Measurements from ENCODE around the gene TNKS1BP1.
"Not testable (repeated sequence)": the region's sequence is repeated elsewhere in the genome, so short reads cannot be mapped to it uniquely, and the experiment has no call there.

Gene TNKS1BP1

DNA sequence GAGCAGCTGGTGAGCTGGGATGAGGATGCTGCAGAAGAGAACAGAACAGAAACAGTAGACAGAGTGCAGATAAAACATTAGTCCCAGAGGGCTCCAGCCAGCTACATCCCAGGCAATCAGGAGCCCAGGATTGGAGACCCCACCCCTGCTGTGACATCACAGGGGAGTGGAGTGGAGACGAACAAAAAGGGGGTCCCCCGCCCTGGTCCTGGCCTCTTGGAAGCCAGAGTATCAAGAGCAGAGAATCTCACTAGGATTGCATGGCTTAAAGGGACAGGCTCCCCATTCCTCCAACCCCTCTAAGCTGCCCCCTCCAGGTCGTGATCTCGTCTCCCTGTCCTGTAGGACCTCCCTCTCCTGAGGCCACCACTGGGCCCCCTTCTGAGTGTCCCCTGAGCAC is 13.4 kb upstream of the TNKS1BP1 start, which contains the start of gene P2RX3:
P2RX3 (plus strand) TSS at position 211 of the 400 bp plus-strand sequence. CDS start 199 bp downstream, outside the sequence.
- Histone ChIP-seq H3K9me3 (ENCODE audit: control insufficient read depth in 1 of 2, low read length in 2 of 2) (no peaks in the 10 kb centered on the region), H3K27ac (ENCODE audit: low read length) (no peak within 1 kb of the TSS), H3K4me3 (ENCODE audit: low read depth in 1 of 2, low read length in 2 of 2) (no peak within 1 kb of the TSS), H3K4me1 (ENCODE audit: control insufficient read depth in 1 of 2, insufficient read depth in 2 of 2, low read length in 2 of 2) (peaks cover 3 to 16% of the 10 kb centered on the region in 2 donors), H3K27me3 (ENCODE audit: low read depth, low read length) (no peaks in the 10 kb centered on the region), H3K36me3 (ENCODE audit: control insufficient read depth in 1 of 2, insufficient read depth in 2 of 2, low read length in 2 of 2) (peaks cover 0 to 2% of the 10 kb centered on the region in 2 donors)

GRCh38 chr11:57336856-57337255 is 12.1 kb upstream of the TNKS1BP1 start:
- not testable (repeated sequence) for H3K27ac ChIP-seq (ENCODE audit: low read length); H3K27me3 ChIP-seq (ENCODE audit: low read depth, low read length); H3K4me3 ChIP-seq (ENCODE audit: low read depth in 1 of 2, low read length in 2 of 2); H3K9me3 ChIP-seq (ENCODE audit: control insufficient read depth in 1 of 2, low read length in 2 of 2)
- H3K4me1 ChIP-seq (ENCODE audit: control insufficient read depth in 1 of 2, insufficient read depth in 2 of 2, low read length in 2 of 2): peaks cover 3 to 16% of the 10 kb centered on the region in 2 donors
- peaks cover 6 to 15% of the 10 kb centered on the region in 2 donors for H3K36me3 ChIP-seq (ENCODE audit: control insufficient read depth in 1 of 2, insufficient read depth in 2 of 2, low read length in 2 of 2)

GRCh38 chr11:57336111-57336666 is 11.4 kb upstream of the TNKS1BP1 start:
- peak overlapping the region; percentile 86 for H3K27ac ChIP-seq (ENCODE audit: low read length)
- no peaks in the 10 kb centered on the region for H3K9me3 ChIP-seq (ENCODE audit: control insufficient read depth in 1 of 2, low read length in 2 of 2)
- peak overlapping the region; percentile 74 to 75 for H3K4me3 ChIP-seq (ENCODE audit: low read depth in 1 of 2, low read length in 2 of 2)
- peaks cover 3 to 16% of the 10 kb centered on the region in 2 donors for H3K4me1 ChIP-seq (ENCODE audit: control insufficient read depth in 1 of 2, insufficient read depth in 2 of 2, low read length in 2 of 2)
- no peaks in the 10 kb centered on the region for H3K27me3 ChIP-seq (ENCODE audit: low read depth, low read length)
- H3K36me3 ChIP-seq (ENCODE audit: control insufficient read depth in 1 of 2, insufficient read depth in 2 of 2, low read length in 2 of 2): peaks cover 13 to 22% of the 10 kb centered on the region in 2 donors

- Histone ChIP-seq H3K27ac (ENCODE audit: low read length) (peak within 1 kb of the TSS; percentile 86), H3K36me3 (ENCODE audit: control insufficient read depth in 1 of 2, insufficient read depth in 2 of 2, low read length in 2 of 2) (peaks cover 19 to 28% of the 10 kb centered on the region in 2 donors), H3K9me3 (ENCODE audit: control insufficient read depth in 1 of 2, low read length in 2 of 2) (no peaks in the 10 kb centered on the region), H3K27me3 (ENCODE audit: low read depth, low read length) (no peaks in the 10 kb centered on the region), H3K4me3 (ENCODE audit: low read depth in 1 of 2, low read length in 2 of 2) (peak within 1 kb of the TSS; percentile 74 to 75), H3K4me1 (ENCODE audit: control insufficient read depth in 1 of 2, insufficient read depth in 2 of 2, low read length in 2 of 2) (peaks cover 3 to 16% of the 10 kb centered on the region in 2 donors)
Observed at GRCh38 chr11:57335343-57336110, 10.8 kb upstream of the TNKS1BP1 start, which contains the start of gene SSRP1. SSRP1 (minus strand) TSS chr11:57335892; CDS start chr11:57335121, 771 bp downstream.

- H3K36me3 ChIP-seq (ENCODE audit: control insufficient read depth in 1 of 2, insufficient read depth in 2 of 2, low read length in 2 of 2): peaks cover 25 to 34% of the 10 kb centered on the region in 2 donors
- H3K4me3 ChIP-seq (ENCODE audit: low read depth in 1 of 2, low read length in 2 of 2): peak overlapping the region; percentile 71 to 75
- H3K27me3 ChIP-seq (ENCODE audit: low read depth, low read length): no peaks in the 10 kb centered on the region
- peaks cover 3 to 16% of the 10 kb centered on the region in 2 donors for H3K4me1 ChIP-seq (ENCODE audit: control insufficient read depth in 1 of 2, insufficient read depth in 2 of 2, low read length in 2 of 2)
- H3K27ac ChIP-seq (ENCODE audit: low read length): peak overlapping the region; percentile 24
- no peaks in the 10 kb centered on the region for H3K9me3 ChIP-seq (ENCODE audit: control insufficient read depth in 1 of 2, low read length in 2 of 2)
Observed at GRCh38 chr11:57335023-57335342, 10.2 kb upstream of the TNKS1BP1 start.

DNA sequence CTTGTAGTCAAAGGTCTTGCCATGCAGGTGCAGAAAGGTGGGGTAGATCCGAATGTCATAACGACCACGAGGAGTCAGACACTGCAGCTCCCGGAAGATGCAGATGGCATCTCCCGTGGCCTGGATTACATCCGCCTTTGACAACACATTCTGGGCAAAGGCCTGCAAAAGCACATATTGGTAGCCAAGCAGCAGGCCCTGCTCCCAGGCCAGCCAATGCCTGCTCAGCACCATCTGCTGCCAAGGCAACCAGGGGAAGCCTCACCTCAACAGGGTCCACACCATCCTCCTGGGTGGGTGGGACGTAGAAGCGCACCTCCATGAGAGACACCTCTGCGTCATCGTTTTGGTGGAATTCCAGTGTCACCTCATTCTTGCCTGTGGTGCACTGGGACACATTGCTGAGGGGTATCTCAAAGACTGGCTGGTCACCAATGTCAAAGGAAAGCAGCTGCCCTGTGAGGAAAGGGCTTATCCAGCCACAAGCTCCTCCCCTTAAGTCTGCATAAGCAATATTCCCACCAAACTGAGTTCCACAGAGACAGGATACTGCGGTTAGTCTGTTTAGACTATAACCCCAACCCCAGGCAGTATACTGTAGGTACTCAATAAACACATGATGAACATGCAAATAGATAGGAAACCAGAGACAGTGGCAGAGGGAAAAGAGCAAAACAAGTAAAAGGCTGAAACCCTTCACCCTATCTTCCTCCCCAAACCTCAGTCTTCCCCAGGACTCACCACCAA is 8.1 kb upstream of the TNKS1BP1 start:
- H3K27ac ChIP-seq (ENCODE audit: low read length): no peak overlapping the region
- H3K4me3 ChIP-seq (ENCODE audit: low read depth in 1 of 2, low read length in 2 of 2): no peak overlapping the region
- H3K9me3 ChIP-seq (ENCODE audit: control insufficient read depth in 1 of 2, low read length in 2 of 2): no peaks in the 10 kb centered on the region
- peaks cover 42 to 45% of the 10 kb centered on the region in 2 donors for H3K36me3 ChIP-seq (ENCODE audit: control insufficient read depth in 1 of 2, insufficient read depth in 2 of 2, low read length in 2 of 2)
- peaks cover 3 to 16% of the 10 kb centered on the region in 2 donors for H3K4me1 ChIP-seq (ENCODE audit: control insufficient read depth in 1 of 2, insufficient read depth in 2 of 2, low read length in 2 of 2)
- no peaks in the 10 kb centered on the region for H3K27me3 ChIP-seq (ENCODE audit: low read depth, low read length)

GRCh38 chr11:57331720-57332119 is 7.0 kb upstream of the TNKS1BP1 start:
- H3K4me3 ChIP-seq (ENCODE audit: low read depth in 1 of 2, low read length in 2 of 2): no peak overlapping the region
- no peak overlapping the region for H3K27ac ChIP-seq (ENCODE audit: low read length)
- no peaks in the 10 kb centered on the region for H3K27me3 ChIP-seq (ENCODE audit: low read depth, low read length)
- H3K9me3 ChIP-seq (ENCODE audit: control insufficient read depth in 1 of 2, low read length in 2 of 2): no peaks in the 10 kb centered on the region
- peaks cover 3 to 16% of the 10 kb centered on the region in 2 donors for H3K4me1 ChIP-seq (ENCODE audit: control insufficient read depth in 1 of 2, insufficient read depth in 2 of 2, low read length in 2 of 2)
- peaks cover 53 to 55% of the 10 kb centered on the region in 2 donors for H3K36me3 ChIP-seq (ENCODE audit: control insufficient read depth in 1 of 2, insufficient read depth in 2 of 2, low read length in 2 of 2)

GRCh38 chr11:57330029-57330428 is 5.3 kb upstream of the TNKS1BP1 start:
- Histone ChIP-seq H3K27ac (ENCODE audit: low read length) (no peak overlapping the region), H3K36me3 (ENCODE audit: control insufficient read depth in 1 of 2, insufficient read depth in 2 of 2, low read length in 2 of 2) (peaks cover 57 to 61% of the 10 kb centered on the region in 2 donors)

GRCh38 chr11:57327721-57328120 is 3.0 kb upstream of the TNKS1BP1 start:
- H3K36me3 ChIP-seq (ENCODE audit: control insufficient read depth in 1 of 2, insufficient read depth in 2 of 2, low read length in 2 of 2): peaks cover 50 to 66% of the 10 kb centered on the region in 2 donors
- H3K27ac ChIP-seq (ENCODE audit: low read length): no peak overlapping the region
- no peaks in the 10 kb centered on the region for H3K9me3 ChIP-seq (ENCODE audit: control insufficient read depth in 1 of 2, low read length in 2 of 2)
- H3K27me3 ChIP-seq (ENCODE audit: low read depth, low read length): no peaks in the 10 kb centered on the region
- H3K4me1 ChIP-seq (ENCODE audit: control insufficient read depth in 1 of 2, insufficient read depth in 2 of 2, low read length in 2 of 2): peaks cover 16 to 21% of the 10 kb centered on the region in 2 donors
- no peak overlapping the region for H3K4me3 ChIP-seq (ENCODE audit: low read depth in 1 of 2, low read length in 2 of 2)

More at GRCh38 chr11:57330029-57330428, 5.3 kb upstream of the TNKS1BP1 start:
- no peaks in the 10 kb centered on the region for H3K27me3 ChIP-seq (ENCODE audit: low read depth, low read length)
- no peaks in the 10 kb centered on the region for H3K9me3 ChIP-seq (ENCODE audit: control insufficient read depth in 1 of 2, low read length in 2 of 2)
- no peak overlapping the region for H3K4me3 ChIP-seq (ENCODE audit: low read depth in 1 of 2, low read length in 2 of 2)
- peaks cover 7 to 21% of the 10 kb centered on the region in 2 donors for H3K4me1 ChIP-seq (ENCODE audit: control insufficient read depth in 1 of 2, insufficient read depth in 2 of 2, low read length in 2 of 2)

- H3K4me1 ChIP-seq (ENCODE audit: control insufficient read depth in 1 of 2, insufficient read depth in 2 of 2, low read length in 2 of 2): peaks cover 18 to 21% of the 10 kb centered on the region in 2 donors
- no peaks in the 10 kb centered on the region for H3K9me3 ChIP-seq (ENCODE audit: control insufficient read depth in 1 of 2, low read length in 2 of 2)
- peak overlapping the region; percentile 89 for H3K27ac ChIP-seq (ENCODE audit: low read length)
- H3K4me3 ChIP-seq (ENCODE audit: low read depth in 1 of 2, low read length in 2 of 2): peak overlapping the region; percentile 76 to 83
- H3K36me3 ChIP-seq (ENCODE audit: control insufficient read depth in 1 of 2, insufficient read depth in 2 of 2, low read length in 2 of 2): peaks cover 30 to 49% of the 10 kb centered on the region in 2 donors
- H3K27me3 ChIP-seq (ENCODE audit: low read depth, low read length): no peaks in the 10 kb centered on the region
Observed at GRCh38 chr11:57325735-57326048, 940 bp upstream of the TNKS1BP1 start.
